Mucosa of descending colon (tissue), 3 donors: ENCODE measurements around the gene DAPK1. TPM values are rescaled to one million over a fixed set of nuclear protein-coding genes. Genes with fewer than 3 reads are reported as not detected.

Source experiments
- ATAC-seq: fragments of 200-7000 bp; cut with Tn5 transposase; one replicate; pipeline ENCODE4 v1.9.1; 2020; ENCODE audit warnings: mild to moderate bottlenecking, moderate library complexity
- DNase-seq, 3 donors: peaks; one replicate each; pipeline ENCODE4 v3.0.0-alpha.2; 2020
- H3K36me3 ChIP-seq: fragments of 200-600 bp; one replicate; pipeline ENCODE4 v1.8.0; 2021; ENCODE audit warnings: low read depth, mild to moderate bottlenecking
- H3K4me1 ChIP-seq: fragments of 200-600 bp; one replicate; pipeline ENCODE4 v1.8.0; 2021; ENCODE audit warnings: low read depth, mild to moderate bottlenecking
- H3K4me3 ChIP-seq: fragments of 200-600 bp; one replicate; pipeline ENCODE4 v1.8.0; 2021; ENCODE audit warnings: mild to moderate bottlenecking
- H3K9me3 ChIP-seq: fragments of 200-600 bp; one replicate; pipeline ENCODE4 v1.8.0; 2021; ENCODE audit warnings: mild to moderate bottlenecking
- intact Hi-C, 2 donors: fragments of 100-400 bp; cut with DNase I in 1 of 2; cut with micrococcal nuclease in 1 of 2; formaldehyde crosslinking; loops; one replicate each; pipeline versions ENCODE4 v1.11.0 to v1.11.1; 2022; cut with DNase I, micrococcal nuclease
- total RNA-seq, 3 donors: library from RNA; stranded (reverse); fragmentation: NEBNext Ultra II Directional in 2 of 3; extraction: Animal tissue kit (Norgen Biotek cat#: 25700) in 2 of 3; gene quantifications; one replicate each; pipeline versions ENCODE4 v1.2.1 to v1.2.4, GENCODE V29; 2021 to 2023
- TF ChIP-seq, protein P1 (sequence below): fragments of 200-600 bp; IDR thresholded peaks from one replicate; pipeline ENCODE4 v1.8.0; 2022; ENCODE audit warnings: antibody characterized with exemption, mild to moderate bottlenecking
- donor health status: DM: no; HTN: no; CAD: no; lungs with moderate emphysema.
- donor health status: DM: no; HTN: no; CAD: no.
- donor health status: DM: no; HTN: yes; CAD: no.

Gene DAPK1
- total RNA-seq, 3 donors from 2014 or later = 22.2 to 98.7 (median 25.9) TPM

DNA sequence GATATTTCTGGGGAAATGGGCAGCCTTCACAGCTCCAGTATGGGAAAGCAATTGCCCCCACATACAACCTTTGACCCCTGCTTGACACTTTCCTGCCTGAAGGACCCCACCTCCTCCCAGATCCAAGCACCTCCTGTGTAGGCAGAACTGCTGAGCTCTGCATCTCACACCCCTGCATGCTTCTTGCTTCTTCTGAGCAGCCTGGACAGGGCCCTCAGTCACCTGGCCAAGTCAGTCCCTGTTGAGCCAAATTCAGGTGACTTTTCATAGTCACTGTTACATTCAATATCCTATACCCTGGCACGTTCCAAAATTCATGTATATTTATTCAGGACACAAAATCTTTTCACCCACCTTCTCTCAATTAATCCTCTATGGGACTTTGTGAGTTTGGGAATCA lies 197.9 kb downstream of the DAPK1 start:
- TF ChIP-seq, protein P1, sequence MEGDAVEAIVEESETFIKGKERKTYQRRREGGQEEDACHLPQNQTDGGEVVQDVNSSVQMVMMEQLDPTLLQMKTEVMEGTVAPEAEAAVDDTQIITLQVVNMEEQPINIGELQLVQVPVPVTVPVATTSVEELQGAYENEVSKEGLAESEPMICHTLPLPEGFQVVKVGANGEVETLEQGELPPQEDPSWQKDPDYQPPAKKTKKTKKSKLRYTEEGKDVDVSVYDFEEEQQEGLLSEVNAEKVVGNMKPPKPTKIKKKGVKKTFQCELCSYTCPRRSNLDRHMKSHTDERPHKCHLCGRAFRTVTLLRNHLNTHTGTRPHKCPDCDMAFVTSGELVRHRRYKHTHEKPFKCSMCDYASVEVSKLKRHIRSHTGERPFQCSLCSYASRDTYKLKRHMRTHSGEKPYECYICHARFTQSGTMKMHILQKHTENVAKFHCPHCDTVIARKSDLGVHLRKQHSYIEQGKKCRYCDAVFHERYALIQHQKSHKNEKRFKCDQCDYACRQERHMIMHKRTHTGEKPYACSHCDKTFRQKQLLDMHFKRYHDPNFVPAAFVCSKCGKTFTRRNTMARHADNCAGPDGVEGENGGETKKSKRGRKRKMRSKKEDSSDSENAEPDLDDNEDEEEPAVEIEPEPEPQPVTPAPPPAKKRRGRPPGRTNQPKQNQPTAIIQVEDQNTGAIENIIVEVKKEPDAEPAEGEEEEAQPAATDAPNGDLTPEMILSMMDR = no peak
- no peak for DNase-seq
- no peak for ATAC-seq
- Histone ChIP-seq H3K36me3 (no peaks in the 10 kb centered on the region), H3K9me3 (no peaks in the 10 kb centered on the region), H3K4me1 (no peaks in the 10 kb centered on the region), H3K4me3 (no peak overlapping the region)
- intact Hi-C loops = no loop called here

DNA sequence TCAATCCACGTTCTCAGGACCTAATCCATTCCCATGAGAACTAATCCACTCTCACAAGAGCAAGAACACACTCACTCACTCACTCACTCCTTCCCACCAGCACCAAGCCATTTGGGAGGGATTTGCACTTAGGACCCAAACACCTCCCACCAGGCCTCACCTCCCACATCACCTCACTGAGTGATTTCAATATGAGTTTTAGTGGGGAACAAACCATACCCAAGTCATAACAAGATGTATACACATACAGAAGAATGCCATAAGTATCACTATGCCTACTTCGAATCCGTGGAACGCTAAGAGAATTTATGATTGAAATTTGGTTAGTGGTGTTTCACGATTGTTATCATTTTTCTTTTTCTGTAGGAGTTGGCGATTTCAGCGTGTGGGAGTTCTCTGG lies 199.0 kb downstream of the DAPK1 start:
- Histone ChIP-seq H3K4me1 (no peaks in the 10 kb centered on the region), H3K9me3 (no peaks in the 10 kb centered on the region), H3K4me3 (no peak overlapping the region), H3K36me3 (no peaks in the 10 kb centered on the region)
- intact Hi-C loops = no loop called here
- TF ChIP-seq, protein P1 = no peak
- DNase-seq (no peak), ATAC-seq (no peak)

DNA sequence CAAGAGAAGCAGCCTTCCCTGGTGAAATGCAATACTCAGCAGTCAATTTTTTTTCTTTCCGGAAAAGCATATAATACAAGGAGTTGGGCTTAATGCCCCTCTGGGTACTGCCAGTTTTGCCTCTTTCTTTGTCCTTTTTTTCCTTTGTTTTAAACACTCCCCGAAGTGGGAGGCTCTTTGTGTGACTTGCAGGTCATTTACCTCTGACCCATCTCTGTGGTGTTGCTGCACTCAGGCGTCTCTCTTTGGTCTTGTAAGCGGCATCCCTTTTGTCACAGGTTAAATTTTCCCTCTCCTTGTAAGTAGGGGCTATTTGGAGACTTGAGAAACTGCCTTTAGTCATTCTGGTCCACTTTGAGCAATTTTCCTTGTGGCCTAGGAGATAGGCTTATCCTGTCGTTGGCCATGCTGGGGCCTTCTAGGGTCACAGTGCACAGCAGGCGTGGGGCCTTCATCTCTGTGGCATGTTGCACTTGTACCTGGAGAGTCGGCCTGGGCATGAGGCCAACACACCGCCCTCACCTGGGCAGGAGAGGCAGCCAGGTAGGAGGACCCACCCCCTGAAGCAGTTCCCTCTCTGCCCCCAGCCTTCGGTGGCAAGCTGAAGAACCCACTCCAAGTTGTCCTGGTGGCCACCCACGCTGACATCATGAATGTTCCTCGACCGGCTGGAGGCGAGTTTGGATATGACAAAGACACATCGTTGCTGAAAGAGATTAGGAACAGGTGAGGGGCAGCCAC lies 200.6 kb downstream of the DAPK1 start:
- ATAC-seq (no peak), DNase-seq (no peak)
- Histone ChIP-seq H3K4me1 (no peaks in the 10 kb centered on the region), H3K4me3 (no peak overlapping the region), H3K9me3 (no peaks in the 10 kb centered on the region), H3K36me3 (no peaks in the 10 kb centered on the region)
- intact Hi-C loops = no loop called here
- TF ChIP-seq, protein P1 = no peak

DNA sequence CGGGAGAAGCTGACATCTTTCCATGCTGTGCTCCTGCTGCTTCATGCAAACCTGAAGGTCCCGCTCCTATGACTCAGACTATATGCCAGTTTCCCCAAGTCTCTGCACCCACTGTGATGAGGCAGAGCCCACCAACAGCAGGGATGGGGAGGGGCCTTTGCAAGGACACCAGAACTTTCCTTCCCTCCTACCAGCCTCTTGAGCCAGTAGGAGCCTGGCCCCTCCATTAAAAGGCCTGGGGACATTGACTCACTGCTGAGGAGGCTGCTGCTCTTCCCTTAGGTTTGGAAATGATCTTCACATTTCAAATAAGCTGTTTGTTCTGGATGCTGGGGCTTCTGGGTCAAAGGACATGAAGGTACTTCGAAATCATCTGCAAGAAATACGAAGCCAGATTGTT lies 202.2 kb downstream of the DAPK1 start:
- Histone ChIP-seq H3K4me3 (no peak overlapping the region), H3K9me3 (no peaks in the 10 kb centered on the region), H3K4me1 (no peaks in the 10 kb centered on the region), H3K36me3 (no peaks in the 10 kb centered on the region)
- intact Hi-C loops = no loop called here
- no peak for ATAC-seq
- TF ChIP-seq, protein P1 = no peak
- no peak for DNase-seq

DNA sequence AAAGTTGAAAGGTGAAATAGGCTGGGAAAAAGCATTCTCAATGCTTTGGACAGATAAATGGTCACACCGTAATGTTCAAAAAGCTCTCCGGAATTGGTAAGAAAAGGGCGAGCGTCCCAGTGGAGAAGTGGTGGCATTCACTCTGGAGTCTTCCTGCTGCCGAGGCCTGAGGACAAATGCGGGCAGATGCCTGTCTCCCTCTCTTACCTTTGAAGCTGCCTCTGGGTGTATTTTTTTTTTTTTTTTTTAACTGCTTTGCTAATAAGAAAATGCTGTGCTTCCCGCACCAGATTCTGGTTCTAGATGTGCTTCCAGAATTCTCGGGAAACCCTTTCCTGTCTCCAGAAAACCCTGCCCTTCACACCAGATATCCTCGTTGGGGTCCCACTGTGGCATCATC lies 203.8 kb downstream of the DAPK1 start:
- TF ChIP-seq, protein P1 = no peak

More for the DNA sequence above, 203.8 kb downstream of the DAPK1 start:
- Histone ChIP-seq H3K9me3 (no peaks in the 10 kb centered on the region), H3K4me1 (no peaks in the 10 kb centered on the region), H3K4me3 (no peak overlapping the region), H3K36me3 (no peaks in the 10 kb centered on the region)
- DNase-seq = no peak
- ATAC-seq = no peak
- intact Hi-C loops = no loop called here
